G401.6 (cell line): Measurements from ENCODE around the gene JAK3.
"Not testable (repeated sequence)": the region's sequence is repeated elsewhere in the genome, so short reads cannot be mapped to it uniquely, and the experiment has no call there.

Experiments used
- FAIRE-seq: peaks from 2 replicates; lab custom pipeline; 2012; peaks lifted over from hg19 to GRCh38; lab: Jason Lieb, UNC

The JAK3 gene

GRCh38 chr19:17803264-17803896 is 44.4 kb downstream of the JAK3 start:
- FAIRE-seq: no peak

GRCh38 chr19:17802137-17802858 is 45.5 kb downstream of the JAK3 start:
- FAIRE-seq: no peak

DNA sequence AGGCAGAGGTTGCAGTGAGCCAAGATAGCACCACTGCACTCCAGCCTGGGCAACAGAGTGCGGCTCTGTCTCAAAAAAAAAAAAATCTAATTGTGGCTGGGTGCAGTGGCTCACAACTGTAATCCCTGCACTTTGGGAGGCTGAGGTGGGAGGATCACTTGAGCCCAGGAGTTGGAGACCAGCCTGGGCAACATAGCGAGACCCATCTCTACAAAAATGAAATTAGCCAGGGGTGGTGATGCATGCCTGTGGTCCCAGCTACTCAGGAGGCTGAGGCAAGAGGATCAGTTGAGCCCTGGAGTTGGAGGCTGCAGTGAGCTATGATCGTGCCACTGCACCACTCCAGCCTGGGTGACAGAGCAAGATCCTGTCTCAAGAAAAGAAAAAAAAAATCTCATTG is 49.2 kb downstream of the JAK3 start:
- FAIRE-seq: not testable (repeated sequence)

GRCh38 chr19:17797424-17798201 is 50.2 kb downstream of the JAK3 start:
- FAIRE-seq: no peak

- no peak for FAIRE-seq
Observed at GRCh38 chr19:17796838-17797423, 50.9 kb downstream of the JAK3 start.

DNA sequence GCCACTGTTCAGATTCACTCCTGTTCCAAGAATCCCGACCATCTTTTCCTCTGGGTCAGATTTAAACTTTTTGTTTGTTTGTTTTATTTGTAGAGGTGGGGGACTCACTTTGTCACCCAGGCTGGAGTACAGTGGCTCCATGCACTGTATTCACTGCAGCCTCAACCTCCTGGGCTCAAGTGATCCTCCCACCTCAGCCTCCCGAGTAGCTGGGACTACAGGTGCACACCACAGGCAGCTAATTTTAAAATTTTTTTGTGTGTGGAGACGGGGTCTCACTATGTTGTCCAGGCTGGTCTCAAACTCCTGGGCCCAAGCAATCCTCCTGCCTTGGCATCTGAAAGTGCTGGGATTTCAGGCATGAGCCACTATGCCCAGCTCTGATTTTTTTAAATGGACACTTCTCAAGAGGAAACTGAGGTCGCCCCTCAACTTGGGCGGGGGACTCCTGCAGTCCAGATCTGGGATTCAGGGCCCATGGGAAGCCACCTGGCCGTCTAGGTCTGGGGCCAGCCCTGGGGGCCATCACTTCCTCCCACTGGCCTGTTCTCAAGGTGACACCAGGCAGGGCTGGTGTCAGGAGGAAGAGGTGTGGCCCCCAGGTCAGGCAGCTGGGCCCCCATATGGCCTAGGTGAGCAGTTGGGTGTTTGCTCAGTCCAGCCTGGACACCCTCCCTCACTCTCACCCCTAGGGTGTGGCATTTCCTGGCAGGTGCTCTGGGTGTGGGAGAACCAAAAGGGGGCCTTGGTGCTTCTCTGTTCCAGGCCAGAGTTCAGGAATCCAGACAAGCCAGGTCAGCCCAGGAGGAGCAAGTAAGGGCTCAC is 51.6 kb downstream of the JAK3 start:
- no peak for FAIRE-seq

- FAIRE-seq: no peak
Observed at GRCh38 chr19:17795495-17795856, 52.3 kb downstream of the JAK3 start.

- no peak for FAIRE-seq
Observed at GRCh38 chr19:17794731-17795494, 52.9 kb downstream of the JAK3 start, which contains the start of gene B3GNT3. TSS of gene B3GNT3 (plus strand) at chr19:17795138. CDS start at chr19:17807808, 12,670 bp downstream.

GRCh38 chr19:17794412-17794730 is 53.4 kb downstream of the JAK3 start:
- FAIRE-seq: no peak

- no peak for FAIRE-seq
Observed at GRCh38 chr19:17790059-17790780, 57.6 kb downstream of the JAK3 start.

GRCh38 chr19:17788632-17789031 is 59.1 kb downstream of the JAK3 start:
- FAIRE-seq: no peak

- no peak for FAIRE-seq
Observed at GRCh38 chr19:17787274-17787913, 60.4 kb downstream of the JAK3 start.

- peak; percentile 91 for FAIRE-seq
Observed at GRCh38 chr19:17784201-17785008, 63.4 kb downstream of the JAK3 start.

DNA sequence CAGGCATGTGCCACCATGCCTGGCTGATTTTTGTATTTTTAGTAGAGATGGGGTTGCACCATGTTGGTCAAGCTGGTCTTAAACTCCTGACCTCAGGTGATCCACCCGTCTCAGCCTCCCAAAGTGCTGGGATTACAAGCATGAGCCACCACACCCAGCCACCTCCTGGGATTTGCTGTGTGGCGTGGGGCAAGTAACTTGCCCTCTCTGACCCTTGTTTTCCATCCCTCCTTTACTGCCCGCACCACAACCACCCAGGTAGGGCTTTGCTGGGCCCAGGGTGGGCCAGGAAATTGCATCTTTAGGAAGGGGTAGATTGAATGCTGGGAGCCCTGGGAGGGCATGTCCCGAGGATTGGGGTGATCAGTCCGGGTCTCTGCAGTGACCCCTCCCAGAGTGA is 64.1 kb downstream of the JAK3 start:
- FAIRE-seq: not testable (repeated sequence)

DNA sequence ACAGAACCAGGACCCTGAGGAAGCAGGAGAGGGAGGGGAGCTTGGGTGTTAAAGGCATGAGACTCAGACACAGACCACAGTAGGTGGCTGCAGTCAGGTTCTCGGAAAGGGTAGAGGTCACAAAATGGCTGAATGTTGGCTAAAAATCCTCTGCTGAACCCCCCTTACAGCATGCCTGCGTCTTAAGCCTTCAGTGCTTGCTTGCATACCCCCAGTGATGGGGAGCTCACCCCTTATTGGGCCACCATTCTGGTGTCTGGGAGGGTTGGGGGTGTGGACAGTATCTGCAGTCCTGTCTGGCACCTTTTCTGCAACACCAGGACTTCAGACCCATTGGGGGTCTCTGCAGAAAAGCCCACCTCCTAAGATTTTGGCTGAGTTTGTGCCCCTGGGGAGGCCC is 67.0 kb downstream of the JAK3 start:
- no peak for FAIRE-seq

GRCh38 chr19:17778968-17779929 is 68.5 kb downstream of the JAK3 start:
- no peak for FAIRE-seq

- no peak for FAIRE-seq
Observed at GRCh38 chr19:17778251-17778967, 69.4 kb downstream of the JAK3 start.
